Transverse colon (tissue), 4 donors: Measurements from ENCODE around the gene BRCA2. TPM values are rescaled to one million over a fixed set of nuclear protein-coding genes. Genes with fewer than 3 reads are reported as not detected.

ENCODE experiments used
- small RNA-seq, 4 donors: library from RNA; depleted of rRNA; stranded (forward); fragments of <200 nt; gene quantifications; one replicate each; pipeline ENCODE3, GENCODE V24; 2016
- total RNA-seq, 4 donors: library from RNA; depleted of rRNA; stranded (reverse); fragments of >200 nt; gene quantifications; one replicate each; pipeline ENCODE4 v1.1.0, GENCODE V29; 2016

Gene BRCA2
- total RNA-seq, 4 donors from 2014 or later, result 1.6 to 4.8 (median 2.4) TPM; not detected in 1

Small RNA genes lying within 50 kb of the gene (small RNA-seq; reads per million reads assigned to genes)
- gene RF00190, result 0 reads per million in 4 donors

Other genes with a start within 250 kb of the BRCA2 start
- not detected for gene ZAR1L, start 145 bp upstream of the BRCA2 start, total RNA-seq
- 10 to 100 TPM in 2 of 4 donors, 1 to 10 TPM in 2; 1.5 to 25.1 (median 8.9) TPM for gene N4BP2L1, start 112.6 kb downstream of the BRCA2 start, total RNA-seq
- gene N4BP2L2, start 223.3 kb downstream of the BRCA2 start, total RNA-seq, result 100 to 1,000 TPM in 2 of 4 donors, 10 to 100 TPM in 2; 64.0 to 231 (median 123) TPM